ENCODE results near the gene SPHKAP.

DNA sequence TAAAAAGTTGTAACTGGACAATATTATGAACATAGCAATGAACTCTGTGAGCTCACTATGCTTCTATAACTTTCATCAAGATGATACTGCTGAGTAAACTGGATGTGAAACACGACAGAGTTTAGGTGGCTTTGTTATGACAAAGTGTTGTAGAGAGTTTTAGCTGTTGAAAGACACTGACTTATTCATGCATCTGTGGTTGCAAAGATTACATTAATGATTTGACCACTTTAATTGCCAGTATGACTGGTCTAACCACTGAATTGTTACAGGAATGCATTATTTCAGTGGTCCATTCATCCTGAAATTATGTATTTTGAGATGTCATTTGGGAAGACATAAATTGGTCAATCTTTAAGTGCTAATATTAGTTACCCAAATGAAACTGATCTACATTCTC, 117.9 kb downstream of the SPHKAP start:
- TF ChIP-seq TAF1 (IDR thresholded peaks at IDR 0.05; ENCODE audit: borderline replicate concordance, insufficient read depth, low read length) (no peak), POLR2AphosphoS5 (IDR thresholded peaks at IDR 0.05; ENCODE audit: low read depth, low read length) (no peak)

Measured in PFSK-1 (cell line).